ENCODE measurements around the gene CTSH. TPM values are rescaled to one million over a fixed set of nuclear protein-coding genes. Genes with fewer than 3 reads are reported as not detected.
"Not testable (repeated sequence)": the region's sequence is repeated elsewhere in the genome, so short reads cannot be mapped to it uniquely, and the experiment has no call there.

CTSH gene
- total RNA-seq, 1 experiment from 2014 or later: 178 TPM

DNA sequence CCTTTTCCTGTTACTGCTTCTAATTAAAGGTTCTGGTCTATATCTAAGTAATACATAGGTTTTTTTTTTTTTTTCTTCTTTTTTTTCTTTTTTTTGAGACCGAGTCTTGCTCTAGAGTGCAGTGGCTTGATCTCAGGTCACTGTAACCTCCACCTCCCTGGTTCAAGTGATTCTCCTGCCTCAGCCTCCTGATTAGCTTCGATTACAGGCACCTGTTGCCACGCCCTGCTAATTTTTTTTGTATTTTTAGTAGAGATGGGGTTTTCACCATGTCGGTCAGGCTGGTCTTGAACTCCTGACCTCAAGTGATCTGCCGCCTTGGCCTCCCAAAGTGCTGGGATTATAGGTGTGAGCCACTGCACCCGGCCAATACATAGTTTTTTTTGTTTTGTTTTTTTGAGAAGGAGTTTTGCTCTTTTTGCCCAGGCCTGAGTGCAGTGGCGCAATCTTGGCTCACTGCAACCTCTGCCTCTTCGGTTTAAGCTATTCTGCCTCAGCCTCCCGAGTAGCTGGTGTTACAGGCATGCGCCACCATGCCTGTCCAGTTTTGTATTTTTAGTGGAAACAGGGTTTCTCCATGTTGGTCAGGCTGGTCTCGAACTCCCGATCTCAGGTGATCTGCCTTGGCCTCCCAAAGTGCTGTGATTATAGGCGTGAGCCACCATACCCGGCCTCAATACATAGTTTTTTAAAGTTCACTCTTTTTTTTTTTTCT is 43.9 kb downstream of the CTSH start:
- not testable (repeated sequence) for ATAC-seq; H3K4me1 ChIP-seq (ENCODE audit: control insufficient read depth, insufficient read depth, low read length)

DNA sequence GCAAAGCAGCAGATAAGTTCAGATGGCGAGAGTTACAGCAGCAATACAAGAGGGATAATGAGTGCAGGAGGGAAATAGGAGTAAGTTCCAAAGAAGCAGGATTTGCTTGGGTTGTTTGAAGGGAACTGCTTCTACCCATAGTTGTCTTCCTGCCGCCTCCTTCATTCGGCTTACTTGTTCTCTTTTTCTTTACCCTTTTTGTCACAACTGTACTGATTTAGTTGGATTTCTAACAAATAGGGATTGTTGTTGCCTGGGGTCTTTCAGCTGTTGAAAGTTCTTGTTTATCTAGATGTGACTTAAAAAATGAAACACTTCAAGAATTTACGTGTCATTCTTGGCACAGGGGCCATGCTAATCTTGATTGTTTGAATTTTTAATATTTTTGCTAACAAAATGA is 46.3 kb downstream of the CTSH start:
- Histone ChIP-seq H3K36me3 (ENCODE audit: control insufficient read depth, insufficient read depth, low read length) (peaks cover 50% of the 10 kb centered on the region), H3K27ac (ENCODE audit: low read length) (no peak overlapping the region), H3K27me3 (ENCODE audit: control insufficient read depth, insufficient read depth, low read length) (no peaks in the 10 kb centered on the region), H3K9me3 (ENCODE audit: control insufficient read depth, insufficient read depth, low read depth, low read length) (no peaks in the 10 kb centered on the region), H3K4me1 (ENCODE audit: control insufficient read depth, insufficient read depth, low read length) (no peaks in the 10 kb centered on the region), H3K4me3 (ENCODE audit: low read depth in 2 of 2, low read length in 2 of 2) (no peak overlapping the region)
- no TSS peak for BruUV-seq (replicated peaks)
- CTCF ChIA-PET: no interaction called here
- POLR2A ChIA-PET: no interaction called here
- DNase-seq (ENCODE audit: low read depth, low spot score) (no peak), ATAC-seq (no peak)
- in situ Hi-C loops (cut with HindIII; ENCODE audit: low pct_unique_long_range_greater_than_20kb, low sequenced_read_pairs): no loop called here
- no peak for TF ChIP-seq TCF7L2 (IDR thresholded peaks at IDR 0.05; ENCODE audit: low read depth, low read length)
- no peak for TF ChIP-seq REST (IDR thresholded peaks at IDR 0.05; ENCODE audit: insufficient read depth in 1 of 2, low read depth in 2 of 2, low read length in 1 of 2)
- TF ChIP-seq POLR2AphosphoS5 (IDR thresholded peaks at IDR 0.05; ENCODE audit: low read depth, low read length): no peak
- no peak for TF ChIP-seq SIN3A (IDR thresholded peaks at IDR 0.05; ENCODE audit: borderline replicate concordance, insufficient read depth, low read depth, low read length)
- TF ChIP-seq, protein P1, sequence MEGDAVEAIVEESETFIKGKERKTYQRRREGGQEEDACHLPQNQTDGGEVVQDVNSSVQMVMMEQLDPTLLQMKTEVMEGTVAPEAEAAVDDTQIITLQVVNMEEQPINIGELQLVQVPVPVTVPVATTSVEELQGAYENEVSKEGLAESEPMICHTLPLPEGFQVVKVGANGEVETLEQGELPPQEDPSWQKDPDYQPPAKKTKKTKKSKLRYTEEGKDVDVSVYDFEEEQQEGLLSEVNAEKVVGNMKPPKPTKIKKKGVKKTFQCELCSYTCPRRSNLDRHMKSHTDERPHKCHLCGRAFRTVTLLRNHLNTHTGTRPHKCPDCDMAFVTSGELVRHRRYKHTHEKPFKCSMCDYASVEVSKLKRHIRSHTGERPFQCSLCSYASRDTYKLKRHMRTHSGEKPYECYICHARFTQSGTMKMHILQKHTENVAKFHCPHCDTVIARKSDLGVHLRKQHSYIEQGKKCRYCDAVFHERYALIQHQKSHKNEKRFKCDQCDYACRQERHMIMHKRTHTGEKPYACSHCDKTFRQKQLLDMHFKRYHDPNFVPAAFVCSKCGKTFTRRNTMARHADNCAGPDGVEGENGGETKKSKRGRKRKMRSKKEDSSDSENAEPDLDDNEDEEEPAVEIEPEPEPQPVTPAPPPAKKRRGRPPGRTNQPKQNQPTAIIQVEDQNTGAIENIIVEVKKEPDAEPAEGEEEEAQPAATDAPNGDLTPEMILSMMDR (IDR thresholded peaks at IDR 0.05): no peak
- intact Hi-C loops (cut with micrococcal nuclease; ENCODE audit: unreplicated experiment): no loop called here

More for the DNA sequence above, 43.9 kb downstream of the CTSH start:
- H3K4me3 ChIP-seq (ENCODE audit: low read depth in 2 of 2, low read length in 2 of 2); DNase-seq (ENCODE audit: low read depth, low spot score); H3K9me3 ChIP-seq (ENCODE audit: control insufficient read depth, insufficient read depth, low read depth, low read length); POLR2A ChIA-PET; H3K27ac ChIP-seq (ENCODE audit: low read length); H3K27me3 ChIP-seq (ENCODE audit: control insufficient read depth, insufficient read depth, low read length); in situ Hi-C loops (cut with HindIII; ENCODE audit: low pct_unique_long_range_greater_than_20kb, low sequenced_read_pairs); BruUV-seq (replicated peaks); intact Hi-C loops (cut with micrococcal nuclease; ENCODE audit: unreplicated experiment): not testable (repeated sequence)
- peaks cover 47% of the 10 kb centered on the region for H3K36me3 ChIP-seq (ENCODE audit: control insufficient read depth, insufficient read depth, low read length)
- CTCF ChIA-PET: interaction anchor here (1.1 kb wide), 1 partner anchor 10 kb away, joined by 4 read pairs; no protein-coding TSS in a partner anchor

DNA sequence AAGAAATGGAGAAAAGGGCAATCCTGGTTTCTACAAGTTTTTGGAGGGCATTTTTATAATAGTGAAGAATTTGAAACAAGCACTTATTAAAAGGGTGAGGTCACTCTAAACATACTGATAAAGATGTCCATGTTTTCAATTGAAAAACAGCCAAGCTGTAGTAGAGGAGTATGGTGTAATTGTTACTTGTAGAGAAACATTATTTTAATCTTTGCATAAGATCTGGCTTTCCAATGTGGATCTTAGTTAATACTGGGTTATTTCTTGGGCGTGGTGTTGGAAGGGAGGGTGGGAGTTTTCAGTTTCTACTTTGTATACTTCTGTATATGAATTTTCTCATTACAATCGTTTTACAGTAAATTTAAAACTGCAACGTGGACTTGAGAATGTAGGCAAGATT is 49.4 kb downstream of the CTSH start:
- no peak for ATAC-seq
- Histone ChIP-seq H3K27ac (ENCODE audit: low read length) (no peak overlapping the region), H3K36me3 (ENCODE audit: control insufficient read depth, insufficient read depth, low read length) (peaks cover 74% of the 10 kb centered on the region), H3K9me3 (ENCODE audit: control insufficient read depth, insufficient read depth, low read depth, low read length) (no peaks in the 10 kb centered on the region), H3K4me1 (ENCODE audit: control insufficient read depth, insufficient read depth, low read length) (no peaks in the 10 kb centered on the region), H3K4me3 (ENCODE audit: low read depth in 2 of 2, low read length in 2 of 2) (no peak overlapping the region), H3K27me3 (ENCODE audit: control insufficient read depth, insufficient read depth, low read length) (no peaks in the 10 kb centered on the region)
- ChIA-PET CTCF (no interaction called here), POLR2A (no interaction called here)
- intact Hi-C loops (cut with micrococcal nuclease; ENCODE audit: unreplicated experiment) (no loop called here), in situ Hi-C loops (cut with HindIII; ENCODE audit: low pct_unique_long_range_greater_than_20kb, low sequenced_read_pairs) (no loop called here)
- TF ChIP-seq TCF7L2 (IDR thresholded peaks at IDR 0.05; ENCODE audit: low read depth, low read length) (no peak), POLR2AphosphoS5 (IDR thresholded peaks at IDR 0.05; ENCODE audit: low read depth, low read length) (no peak), SIN3A (IDR thresholded peaks at IDR 0.05; ENCODE audit: borderline replicate concordance, insufficient read depth, low read depth, low read length) (no peak), REST (IDR thresholded peaks at IDR 0.05; ENCODE audit: insufficient read depth in 1 of 2, low read depth in 2 of 2, low read length in 1 of 2) (no peak)
- no TSS peak for BruUV-seq (replicated peaks)
- DNase-seq (ENCODE audit: low read depth, low spot score): no peak

Measured in Panc1 (cell line).